Endothelial cell of umbilical vein (primary cell): ENCODE results near the gene PDGFRA. TPM values are rescaled to one million over a fixed set of nuclear protein-coding genes. Genes with fewer than 3 reads are reported as not detected.

Experiments
- BruUV-seq: library from RNA; stranded (reverse); fragments of 400-500 nt; replicated peaks from 2 replicates; lab custom pipeline; 2021; lab: Mats Ljungman, UMichigan
- CTCF ChIA-PET: fragments of 300-600, 350-600 bp; sonication (Branson Sonifier 250); formaldehyde crosslinking; loops from one replicate; lab custom pipeline; 2021; ENCODE audit warnings: antibody characterized with exemption, inconsistent platforms; lab: Charles Lee
- POLR2A ChIA-PET: fragments of 300-600, 350-600 bp; sonication (Branson Sonifier 250); formaldehyde crosslinking; loops from one replicate; lab custom pipeline; 2021; ENCODE audit warnings: antibody characterized with exemption, inconsistent platforms; lab: Charles Lee
- DNase-seq: peaks from one replicate; pipeline ENCODE4 v3.0.0-alpha.2; 2011; ENCODE audit warnings: low read depth, low spot score
- FAIRE-seq: peaks from 2 replicates; lab custom pipeline; 2011; peaks lifted over from hg19 to GRCh38; lab: Jason Lieb, UNC
- H2AFZ ChIP-seq: 2 replicates; pipeline ENCODE4 v1.6.0; 2012; ENCODE audit warnings: low read depth, low read length, control low read depth, inconsistent platforms
- H3K27ac ChIP-seq: 2 replicates; pipeline ENCODE4 v1.5.1; 2011; ENCODE audit warnings: low read depth, mild to moderate bottlenecking, control low read depth, low read length, moderate library complexity; ENCODE audit not compliant: insufficient read depth
- H3K27me3 ChIP-seq, 2 experiments: 2 replicates each; pipeline versions ENCODE4 v1.6.0 to v1.6.1; 2011; ENCODE audit warnings: low read length in 2 of 2, mixed read lengths in 1 of 2; ENCODE audit not compliant: control insufficient read depth in 2 of 2, insufficient read depth in 2 of 2
- H3K36me3 ChIP-seq, 2 experiments: 2 replicates in 1 of 2; 3 replicates in 1 of 2; pipeline ENCODE4 v1.5.1; 2011; ENCODE audit warnings: low read length in 2 of 2, mild to moderate bottlenecking in 1 of 2, moderate library complexity in 1 of 2; ENCODE audit not compliant: control insufficient read depth in 2 of 2, insufficient read depth in 2 of 2; ENCODE audit errors: extremely low read depth in 1 of 2
- H3K4me1 ChIP-seq: 3 replicates; pipeline ENCODE4 v1.5.1; 2011; ENCODE audit warnings: mild to moderate bottlenecking, low read length; ENCODE audit not compliant: control insufficient read depth, insufficient read depth; ENCODE audit errors: extremely low read depth
- H3K4me2 ChIP-seq: 2 replicates; pipeline ENCODE4 v1.6.1; 2011; ENCODE audit warnings: low read length, control low read depth, mixed read lengths; ENCODE audit not compliant: insufficient read depth
- H3K4me3 ChIP-seq, 3 experiments: fragments of 200-600 bp in 1 of 3; sonication (generic), shearing (Covaris generic) in 1 of 3; replicated peaks in 1 of 3; 2 replicates each; pipeline ENCODE4 v1.5.1; 2011 to 2016; ENCODE audit warnings: control low read depth in 3 of 3, low read length in 3 of 3, mild to moderate bottlenecking in 2 of 3, inconsistent platforms in 1 of 3, low read depth in 1 of 3, moderate library complexity in 1 of 3; ENCODE audit not compliant: insufficient read depth in 1 of 3
- H3K79me2 ChIP-seq: 2 replicates; pipeline ENCODE4 v1.6.0; 2012; ENCODE audit warnings: low read length, inconsistent platforms; ENCODE audit not compliant: control insufficient read depth, insufficient read depth
- H3K9ac ChIP-seq: replicated peaks from 2 replicates; pipeline ENCODE3; 2011; ENCODE audit warnings: low read length, control low read depth; ENCODE audit not compliant: insufficient read depth; ENCODE audit errors: extremely low read depth
- H3K9me1 ChIP-seq: replicated peaks from 3 replicates; pipeline ENCODE4 v1.6.0; 2011; ENCODE audit warnings: mild to moderate bottlenecking, low read length; ENCODE audit not compliant: control insufficient read depth, insufficient read depth; ENCODE audit errors: extremely low read depth
- H3K9me3 ChIP-seq: replicated peaks from 2 replicates; pipeline ENCODE4 v1.5.1; 2012; ENCODE audit warnings: low read length, inconsistent platforms; ENCODE audit not compliant: control insufficient read depth, insufficient read depth
- H4K20me1 ChIP-seq: replicated peaks from 2 replicates; pipeline ENCODE3; 2011; ENCODE audit warnings: mild to moderate bottlenecking, low read length; ENCODE audit not compliant: control insufficient read depth, insufficient read depth; ENCODE audit errors: extremely low read depth
- CTCF ChIP-seq, 2 donors: IDR thresholded peaks; 1 replicate in 1 of 2; 2 replicates in 1 of 2; pipeline ENCODE4 v1.5.1; 2011; ENCODE audit warnings: low read length in 2 of 2, mild to moderate bottlenecking in 2 of 2, moderate library complexity in 2 of 2, control low read depth in 1 of 2, inconsistent platforms in 1 of 2, low read depth in 1 of 2; ENCODE audit not compliant: insufficient read depth in 1 of 2; ENCODE audit errors: extremely low read depth in 1 of 2
- EZH2 ChIP-seq: IDR thresholded peaks from 2 replicates; pipeline ENCODE4 v1.6.1; 2012; ENCODE audit warnings: borderline replicate concordance, low read depth, mild to moderate bottlenecking, moderate library complexity, low read length, inconsistent platforms; ENCODE audit not compliant: severe bottlenecking
- FOS ChIP-seq: IDR thresholded peaks from 2 replicates; pipeline ENCODE4 v1.6.1; 2011; ENCODE audit warnings: mild to moderate bottlenecking, low read length, moderate library complexity, borderline replicate concordance; ENCODE audit not compliant: insufficient read depth
- GATA2 ChIP-seq: IDR thresholded peaks from 2 replicates; pipeline ENCODE4 v1.7.0; 2011; ENCODE audit warnings: low read depth, mild to moderate bottlenecking, moderate library complexity, mixed read lengths, low read length; ENCODE audit not compliant: insufficient read length, insufficient read depth
- JUN ChIP-seq: IDR thresholded peaks from 2 replicates; pipeline ENCODE4 v1.6.1; 2011; ENCODE audit warnings: borderline replicate concordance, low read depth; ENCODE audit not compliant: insufficient read length, insufficient read depth
- MAX ChIP-seq: IDR thresholded peaks from 2 replicates; pipeline ENCODE4 v1.6.1; 2011; ENCODE audit not compliant: insufficient read depth, insufficient read length
- MYC ChIP-seq: IDR thresholded peaks from one replicate; pipeline ENCODE4 v1.6.1; 2011; ENCODE audit warnings: mild to moderate bottlenecking, low read depth, low read length
- POLR2A ChIP-seq: IDR thresholded peaks from 2 replicates; pipeline ENCODE4 v1.6.1; 2012; ENCODE audit warnings: low read depth, mild to moderate bottlenecking, control low read depth, low read length
- POLR2AphosphoS5 ChIP-seq: IDR thresholded peaks from 2 replicates; pipeline ENCODE4 v1.6.1; 2012; ENCODE audit warnings: low read depth, mild to moderate bottlenecking, control low read depth, low read length, moderate library complexity; ENCODE audit not compliant: insufficient read depth
- dilution Hi-C: fragments of 300-500 bp; cut with MboI; formaldehyde crosslinking; loops from one replicate; pipeline ENCODE4 v1.15.0; 2019; ENCODE audit warnings: low sequenced_read_pairs; ENCODE audit not compliant: extremely low pct_ligation_motif_present
- intact Hi-C: fragments of 100-400 bp; cut with micrococcal nuclease; formaldehyde crosslinking; loops from one replicate; pipeline ENCODE4 v1.10.0; 2022
- polyA plus RNA-seq, 4 experiments: library from polyadenylated mRNA; depleted of rRNA in 3 of 4; stranded (reverse) in 3 of 4; unstranded in 1 of 4; fragments of >200 nt; gene quantifications; 2 replicates each; pipeline versions ENCODE4 v1.2.1 to v1.2.3, GENCODE V29; 2011 to 2012; ENCODE audit warnings: missing spikeins in 1 of 4
- total RNA-seq: library from RNA; stranded (reverse); gene quantifications from 2 replicates; pipeline ENCODE4 v1.2.3, GENCODE V29; 2021

PDGFRA gene
- total and polyA plus RNA-seq, 2 donors (not counting 3 experiments of a cell fraction or from before 2014, with no cell fraction given): 0.19 to 0.55 TPM

- POLR2A ChIA-PET: no interaction called here
- dilution Hi-C loops: no loop called here
- CTCF ChIA-PET: no interaction called here
Measured at GRCh38 chr4:54186371-54186770, 42.7 kb upstream of the PDGFRA start.

More at GRCh38 chr4:54186371-54186770, 42.7 kb upstream of the PDGFRA start:
- H3K36me3 ChIP-seq: no peaks in the 10 kb centered on the region
- H2AFZ ChIP-seq: no peak overlapping the region
- no peak for DNase-seq
- no peak overlapping the region for H3K9ac ChIP-seq
- no TSS peak for BruUV-seq
- no peaks in the 10 kb centered on the region for H4K20me1 ChIP-seq
- no peak for TF ChIP-seq MYC
- TF ChIP-seq POLR2AphosphoS5: no peak
- no peak for TF ChIP-seq JUN
- TF ChIP-seq MAX: no peak
- no peak for TF ChIP-seq POLR2A
- no peak for TF ChIP-seq FOS
- no peak for TF ChIP-seq EZH2
- TF ChIP-seq GATA2: no peak
- no peak for TF ChIP-seq CTCF (IDR thresholded peaks at IDR 0.05; ENCODE audit: extremely low read depth in 1 of 2, insufficient read depth in 1 of 2, low read depth in 1 of 2, low read length in 2 of 2)
- FAIRE-seq: no peak
- H3K4me3 ChIP-seq: no peak overlapping the region
- no peak overlapping the region for H3K4me2 ChIP-seq
- H3K79me2 ChIP-seq: no peaks in the 10 kb centered on the region
- no peaks in the 10 kb centered on the region for H3K4me1 ChIP-seq
- H3K27ac ChIP-seq: no peak overlapping the region
- no peaks in the 10 kb centered on the region for H3K27me3 ChIP-seq
- H3K9me3 ChIP-seq: no peaks in the 10 kb centered on the region
- intact Hi-C loops: no loop called here
- no peaks in the 10 kb centered on the region for H3K9me1 ChIP-seq
